GM19455 (cell line): Measurements from ENCODE around the gene ZNF311.

Experiments
- ATAC-seq: cut with Tn5 transposase; IDR thresholded peaks from one replicate; pipeline ENCODE4 v1.9.1; 2021; ENCODE audit not compliant: unreplicated experiment

ZNF311 gene

DNA sequence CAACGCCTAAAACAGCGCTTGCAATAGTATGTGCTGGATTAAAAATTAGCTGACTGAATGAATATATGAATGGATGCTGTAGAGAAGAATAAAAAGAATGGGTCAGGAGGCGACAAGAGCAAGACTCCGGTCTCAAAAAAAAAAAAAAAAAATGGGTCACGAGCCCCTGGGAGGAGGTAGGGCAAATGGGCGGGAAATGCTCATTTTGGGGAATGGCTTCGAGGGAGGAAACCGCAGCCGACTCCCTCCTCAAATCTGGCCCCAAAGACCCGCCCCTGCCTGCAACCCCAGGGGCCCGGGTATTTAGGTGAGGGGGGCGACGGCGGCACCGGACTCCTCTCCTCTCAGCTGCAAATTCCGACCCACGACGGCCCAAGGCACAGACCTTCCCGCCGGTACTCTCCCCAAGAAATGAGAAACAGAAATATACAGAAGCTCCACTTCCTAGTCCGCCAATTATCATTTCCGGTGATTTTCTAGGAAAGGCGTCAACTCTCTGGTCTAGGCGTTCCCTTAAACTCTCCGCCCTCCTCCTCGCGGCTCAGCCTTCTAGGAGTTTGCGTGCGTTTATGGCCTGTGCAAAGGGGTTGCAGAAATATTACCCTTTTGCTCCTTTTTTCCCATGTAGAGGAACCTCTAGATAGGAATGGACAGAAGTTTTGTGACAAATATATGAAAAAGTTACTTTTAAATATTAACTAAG lies at the start of gene ZNF311:
TSS of gene ZNF311 (minus strand) at position 133 of the 703 bp plus-strand sequence. CDS start 1,361 bp downstream, outside the sequence.
- ATAC-seq, result no peak

- no peak for ATAC-seq
Measured at GRCh38 chr6:29051680-29052079, 46.6 kb upstream of the ZNF311 start.

DNA sequence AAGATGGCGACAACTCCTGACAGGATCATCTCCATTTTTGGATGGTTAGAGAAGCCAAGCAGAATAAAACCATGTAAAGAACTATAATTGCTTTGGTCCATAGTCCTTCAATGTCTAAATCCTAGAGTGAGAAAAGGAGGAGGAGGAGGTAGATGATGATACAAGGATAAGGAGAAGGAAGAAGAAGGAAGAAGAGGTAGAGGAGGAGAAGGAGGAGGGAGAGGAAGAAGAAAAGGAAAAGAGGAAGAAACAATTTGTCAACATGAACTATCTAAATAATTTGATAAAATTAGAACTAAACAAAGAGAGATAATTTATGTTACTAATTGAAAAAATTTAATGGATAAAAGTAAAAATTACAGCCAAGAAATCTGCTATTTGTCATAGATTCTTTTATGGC lies 40.0 kb upstream of the ZNF311 start, which contains the start of gene OR2W1:
TSS of gene OR2W1 (minus strand) at position 101 of the 400 bp plus-strand sequence. CDS start at position 101, 0 bp downstream.
- no peak for ATAC-seq

GRCh38 chr6:29035951-29036350 lies 30.8 kb upstream of the ZNF311 start:
- ATAC-seq, result no peak

GRCh38 chr6:29028821-29029220 lies 23.7 kb upstream of the ZNF311 start:
- no peak for ATAC-seq

- ATAC-seq, result no peak
Measured at GRCh38 chr6:29025927-29026585, 20.9 kb upstream of the ZNF311 start.

DNA sequence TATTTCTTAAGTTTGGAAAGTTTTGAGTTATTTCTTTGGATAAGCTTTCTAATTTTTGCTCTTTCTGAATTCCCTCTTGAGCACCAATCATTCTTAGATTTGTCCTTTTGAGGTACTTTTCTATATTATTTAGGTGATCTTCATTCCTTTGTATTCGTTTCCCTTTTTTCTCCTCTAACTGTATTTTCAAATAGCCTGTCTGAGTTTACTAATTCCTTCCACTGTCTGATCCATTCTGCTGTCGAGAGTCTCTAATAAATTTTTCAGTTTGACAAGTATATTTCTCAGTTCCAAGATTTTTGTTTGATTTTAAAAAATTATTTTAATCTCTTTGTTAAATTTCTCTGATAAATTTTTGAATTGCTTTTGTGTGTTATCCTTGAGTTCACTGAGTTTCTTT lies 16.3 kb upstream of the ZNF311 start:
- ATAC-seq, result no peak

DNA sequence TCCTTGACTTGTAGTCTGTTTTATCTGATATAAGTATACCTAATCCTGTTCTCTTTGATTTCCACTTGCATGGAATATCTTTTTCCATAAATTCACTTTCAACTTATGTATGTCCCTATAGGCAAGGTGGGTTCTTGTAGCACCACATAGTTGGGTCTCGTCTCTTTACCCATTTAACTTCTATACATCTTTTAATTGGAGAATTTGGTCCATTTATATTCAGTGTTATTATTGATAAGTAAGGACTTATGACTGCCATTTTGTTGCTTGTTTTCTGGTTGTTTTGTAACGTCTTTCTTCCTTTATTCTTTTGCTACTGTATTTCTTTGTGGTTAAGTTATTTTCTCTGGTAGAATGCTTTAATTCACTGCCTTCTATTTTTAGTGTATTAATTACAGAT lies 14.5 kb upstream of the ZNF311 start:
- ATAC-seq, result no peak

DNA sequence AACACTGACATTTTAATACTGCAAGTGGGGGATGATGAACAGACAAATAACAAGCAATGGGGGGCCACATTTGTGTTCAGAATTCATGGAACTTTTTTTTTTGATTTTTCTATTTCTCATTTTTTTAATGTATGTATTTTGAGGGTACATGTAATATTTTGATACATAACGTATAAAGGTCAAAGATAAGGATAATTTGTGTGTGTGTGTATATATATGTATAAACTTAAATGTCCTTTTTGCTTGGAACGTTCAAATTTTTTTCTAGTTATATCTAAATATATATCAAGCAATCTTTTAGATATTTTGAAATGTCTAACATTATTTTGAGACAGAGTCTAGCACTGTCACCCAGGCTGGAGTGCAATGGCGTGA lies 12.3 kb upstream of the ZNF311 start:
- no peak for ATAC-seq

DNA sequence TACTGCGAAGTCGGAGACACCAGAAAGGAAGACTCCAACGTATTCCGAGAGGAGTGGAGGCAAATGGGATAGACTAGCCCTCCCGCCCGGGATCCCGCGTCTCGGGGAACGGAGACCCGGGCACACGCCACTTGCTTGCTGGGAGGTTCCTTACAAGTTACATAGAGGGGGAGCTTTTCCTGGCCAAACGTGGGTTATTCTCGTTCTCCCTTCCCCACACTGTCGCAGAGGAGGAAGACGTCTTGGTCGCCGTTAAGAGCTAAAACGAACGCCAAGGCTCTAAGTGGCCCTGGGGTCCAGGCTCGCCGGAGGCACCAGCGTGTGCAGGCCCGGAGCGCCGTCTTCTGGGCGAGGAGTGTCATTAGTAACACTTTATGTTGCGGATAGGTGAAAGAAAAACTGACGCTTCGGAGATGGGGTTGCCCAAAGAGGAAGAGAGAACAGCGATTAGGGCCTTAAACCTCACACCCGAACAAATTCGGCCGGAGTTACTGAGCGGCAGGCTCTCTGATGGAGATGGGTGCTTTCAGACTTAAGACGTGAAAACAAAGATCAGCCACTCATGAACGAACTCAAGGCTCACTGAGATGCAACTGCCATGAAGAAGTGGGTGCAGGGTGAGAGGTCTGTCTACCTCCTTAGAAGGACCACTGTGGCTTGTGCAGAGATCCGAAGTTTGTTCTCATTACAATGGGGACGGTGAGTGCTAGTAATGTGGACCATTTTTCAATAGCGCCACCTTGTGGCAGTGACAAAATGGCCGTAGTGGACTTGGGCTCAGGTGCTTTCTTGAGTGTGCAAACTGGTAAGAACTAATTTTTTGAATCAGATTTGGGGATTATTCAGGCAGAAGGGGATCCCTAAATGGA lies 11.7 kb upstream of the ZNF311 start:
- peak; percentile 81 for ATAC-seq

GRCh38 chr6:29014729-29015608 lies 9.9 kb upstream of the ZNF311 start:
- ATAC-seq, result no peak

- no peak for ATAC-seq
Measured at GRCh38 chr6:29011276-29011734, 6.2 kb upstream of the ZNF311 start.

- ATAC-seq, result no peak
Measured at GRCh38 chr6:29009358-29009757, 4.2 kb upstream of the ZNF311 start.

- no peak for ATAC-seq
Measured at GRCh38 chr6:29008089-29008488, 3.0 kb upstream of the ZNF311 start.

DNA sequence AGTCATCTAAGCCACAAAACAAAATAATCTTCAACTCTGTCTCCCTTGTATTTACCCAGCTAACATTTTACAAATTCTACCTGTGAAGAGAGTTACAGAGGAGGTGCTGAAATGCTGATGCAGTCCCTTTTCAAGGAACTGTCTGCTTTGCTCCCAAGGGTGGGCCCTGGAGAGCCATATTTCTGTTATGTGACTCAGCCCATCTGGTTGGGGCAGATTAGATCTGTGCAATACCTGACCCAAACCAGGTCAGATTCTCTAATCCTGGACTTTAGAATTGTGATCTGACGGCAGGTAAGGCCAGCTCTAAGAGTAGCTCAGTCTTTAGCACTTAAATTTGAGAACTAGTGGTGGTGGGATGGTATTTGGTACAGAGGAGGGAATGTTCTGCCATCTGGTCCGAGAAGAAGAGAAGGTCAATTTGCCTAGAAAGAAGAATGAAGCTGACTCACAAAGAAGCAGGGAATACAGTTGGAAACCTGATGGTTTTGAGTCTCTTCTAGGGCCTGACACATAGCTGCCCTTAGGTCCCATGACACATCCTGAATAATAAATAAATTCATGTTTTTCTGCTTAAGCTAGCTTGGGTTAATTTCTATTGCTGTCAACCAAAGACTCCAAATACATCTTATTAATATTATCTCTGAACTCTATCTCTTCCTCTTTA lies 8.1 kb downstream of the ZNF311 start:
- ATAC-seq, result no peak

GRCh38 chr6:28995093-28995650 lies 9.9 kb downstream of the ZNF311 start:
- no peak for ATAC-seq

DNA sequence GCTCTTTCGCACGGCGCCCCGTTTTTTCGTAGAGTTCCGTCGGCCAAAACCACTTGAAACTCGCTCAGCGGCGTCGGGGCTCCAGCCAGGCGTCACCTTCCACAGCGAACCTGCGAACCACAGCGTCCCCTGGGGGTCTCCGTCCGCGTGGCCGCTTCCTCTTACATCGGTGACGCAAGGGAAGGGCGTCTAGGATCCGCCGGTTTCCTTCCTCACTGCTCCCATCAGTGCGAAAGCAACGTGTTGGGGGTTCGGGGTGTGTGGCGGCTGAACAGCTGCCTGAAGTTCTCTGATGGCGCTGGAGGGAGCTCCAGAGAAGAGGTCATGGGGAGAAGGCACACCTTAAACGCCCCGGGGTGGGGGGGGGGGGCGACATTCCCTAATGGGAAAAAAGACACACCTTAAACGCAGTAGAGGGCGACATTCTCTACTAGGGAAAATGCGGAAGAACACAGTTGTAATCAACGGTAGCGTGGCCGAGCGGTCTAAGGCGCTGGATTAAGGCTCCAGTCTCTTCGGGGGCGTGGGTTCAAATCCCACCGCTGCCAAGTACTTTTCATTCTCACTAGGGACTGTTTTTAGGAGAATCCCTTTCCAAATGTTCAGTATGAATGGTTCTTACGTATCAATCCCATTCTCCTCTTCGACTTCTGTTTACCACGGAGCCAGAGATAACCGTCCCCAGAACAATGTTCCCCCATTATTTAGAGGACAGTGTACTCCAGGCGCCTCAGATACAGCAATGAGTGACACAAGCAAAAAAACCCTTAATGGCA lies 16.4 kb downstream of the ZNF311 start:
- ATAC-seq, result no peak

DNA sequence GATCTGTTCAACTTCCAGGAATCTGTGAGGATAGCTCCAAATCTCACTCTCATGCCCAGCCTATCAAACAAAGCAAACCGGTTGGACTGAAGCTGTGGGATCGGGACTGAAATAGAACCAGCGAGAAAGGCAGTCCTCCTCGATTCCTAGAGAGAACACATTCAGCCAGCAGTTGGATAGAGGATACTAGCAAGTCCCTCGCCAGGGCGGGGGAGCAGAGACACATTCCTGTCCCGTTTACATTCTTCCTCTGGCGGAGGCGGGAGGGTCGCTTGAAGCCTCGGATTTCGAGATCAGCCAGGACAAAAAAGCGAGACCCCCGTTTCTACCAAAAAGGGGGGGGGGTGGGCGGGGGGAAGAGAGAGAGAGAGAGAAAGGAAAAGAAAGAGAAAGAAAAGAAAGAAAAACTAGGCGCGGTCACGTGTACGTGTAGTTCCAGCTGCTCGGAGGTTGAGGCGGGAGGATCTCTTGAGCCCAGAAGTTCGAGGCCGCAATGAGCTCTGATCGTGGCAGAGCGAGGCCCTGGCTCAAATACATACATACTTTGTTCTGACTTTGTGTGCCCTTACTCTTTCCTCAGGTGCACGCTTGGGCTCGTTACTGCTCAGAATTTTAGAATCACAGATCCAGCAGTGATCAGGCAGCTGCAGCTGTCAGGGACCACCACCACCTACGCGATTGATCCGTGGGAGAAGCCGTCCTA lies 19.5 kb downstream of the ZNF311 start:
- no peak for ATAC-seq
